Omental fat pad (tissue), 4 donors: ENCODE data around the gene CDK5R1. TPM values are rescaled to one million over a fixed set of nuclear protein-coding genes. Genes with fewer than 3 reads are reported as not detected.
A peak's percentile ranks its signal among the peaks of the same experiment; 100 is the strongest.

Source experiments
- ATAC-seq: fragments of 150-250 bp; one replicate; pipeline ENCODE4 v1.9.1; 2016; ENCODE audit warnings: mild to moderate bottlenecking, moderate library complexity; ENCODE audit not compliant: low FRiP score
- DNase-seq: peaks from one replicate; pipeline ENCODE4 v3.0.0-alpha.2; 2019; ENCODE audit warnings: low spot score
- total RNA-seq, 4 donors: library from RNA; depleted of rRNA; stranded (reverse); fragments of >200 nt; gene quantifications; one replicate each; pipeline ENCODE4 v1.1.0, GENCODE V29; 2016
- TF ChIP-seq, protein P1 (sequence below), 3 donors: fragments of 450-650 bp; IDR thresholded peaks; one replicate each; pipeline ENCODE4 v1.5.1; 2016 to 2017; ENCODE audit warnings: antibody characterized with exemption in 3 of 3, mild to moderate bottlenecking in 3 of 3, moderate library complexity in 2 of 3

The CDK5R1 gene
- 1 to 10 TPM; 1.1 to 2.6 (median 1.8) TPM for total RNA-seq

DNA sequence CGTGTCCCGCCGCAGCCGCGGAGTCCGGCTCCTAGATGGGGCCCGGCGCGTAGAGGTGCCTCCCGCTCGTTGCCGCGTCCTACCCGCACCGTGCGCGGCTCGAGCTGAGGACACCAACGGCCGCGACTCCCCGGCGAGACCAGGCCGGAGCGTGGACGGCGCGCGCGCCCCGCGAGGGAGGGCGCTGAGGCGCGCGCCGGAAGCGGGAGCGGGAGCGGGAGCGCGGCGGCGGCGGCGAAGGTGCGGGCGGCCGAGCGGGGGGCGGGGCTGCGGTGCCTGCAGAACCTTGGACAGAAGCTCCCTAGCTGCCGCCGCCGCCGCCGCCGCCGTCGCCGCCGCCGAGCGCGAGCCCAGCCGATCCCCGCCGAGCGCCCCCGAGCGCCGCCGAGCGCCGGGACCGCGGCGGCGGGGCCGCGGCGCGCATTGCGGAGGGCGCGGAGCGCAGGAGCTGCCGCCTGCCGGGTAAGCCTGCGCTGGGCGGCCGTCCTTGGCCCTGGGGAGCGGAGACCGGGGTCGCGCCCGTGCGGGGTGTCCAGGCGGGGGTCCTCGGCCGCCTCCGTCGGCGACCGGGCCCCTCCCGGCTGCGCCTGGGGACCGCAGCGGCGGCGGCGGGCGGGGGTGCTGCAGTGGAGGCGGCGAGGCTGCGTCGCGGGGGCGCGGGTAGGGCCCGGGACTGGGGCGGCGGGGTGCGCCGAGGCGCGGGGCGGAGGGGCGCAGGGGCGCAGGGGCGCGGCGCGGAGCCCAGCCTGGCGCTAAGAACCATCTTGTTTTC lies at the start of gene CDK5R1:
CDK5R1 (plus strand) TSS at position 293 of the 772 bp plus-strand sequence. CDS start 628 bp downstream, outside the sequence.
- DNase-seq, result no peak
- peak; percentile 70 for ATAC-seq
- TF ChIP-seq, protein P1, sequence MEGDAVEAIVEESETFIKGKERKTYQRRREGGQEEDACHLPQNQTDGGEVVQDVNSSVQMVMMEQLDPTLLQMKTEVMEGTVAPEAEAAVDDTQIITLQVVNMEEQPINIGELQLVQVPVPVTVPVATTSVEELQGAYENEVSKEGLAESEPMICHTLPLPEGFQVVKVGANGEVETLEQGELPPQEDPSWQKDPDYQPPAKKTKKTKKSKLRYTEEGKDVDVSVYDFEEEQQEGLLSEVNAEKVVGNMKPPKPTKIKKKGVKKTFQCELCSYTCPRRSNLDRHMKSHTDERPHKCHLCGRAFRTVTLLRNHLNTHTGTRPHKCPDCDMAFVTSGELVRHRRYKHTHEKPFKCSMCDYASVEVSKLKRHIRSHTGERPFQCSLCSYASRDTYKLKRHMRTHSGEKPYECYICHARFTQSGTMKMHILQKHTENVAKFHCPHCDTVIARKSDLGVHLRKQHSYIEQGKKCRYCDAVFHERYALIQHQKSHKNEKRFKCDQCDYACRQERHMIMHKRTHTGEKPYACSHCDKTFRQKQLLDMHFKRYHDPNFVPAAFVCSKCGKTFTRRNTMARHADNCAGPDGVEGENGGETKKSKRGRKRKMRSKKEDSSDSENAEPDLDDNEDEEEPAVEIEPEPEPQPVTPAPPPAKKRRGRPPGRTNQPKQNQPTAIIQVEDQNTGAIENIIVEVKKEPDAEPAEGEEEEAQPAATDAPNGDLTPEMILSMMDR (IDR thresholded peaks at IDR 0.05), result no peak

DNA sequence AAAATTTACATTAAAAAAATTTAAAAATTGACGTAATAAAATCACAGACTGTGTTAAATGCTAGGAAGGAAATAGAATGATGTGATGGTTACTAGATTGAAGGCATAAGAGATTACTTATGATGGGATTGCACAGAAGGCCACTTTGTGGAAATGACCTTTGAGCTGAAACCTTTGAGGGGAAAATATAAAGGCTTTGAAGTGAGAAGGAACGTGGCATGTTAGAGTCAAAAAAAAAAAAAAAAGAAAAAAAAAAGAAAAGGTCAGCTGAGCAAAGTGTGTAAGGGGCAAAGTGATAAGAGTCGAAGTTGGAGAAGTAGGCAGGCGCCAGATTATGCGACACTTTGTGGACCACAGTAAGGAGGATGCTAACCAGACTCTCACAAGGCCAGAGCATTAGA lies 46.1 kb upstream of the CDK5R1 start:
- DNase-seq, result no peak
- no peak for ATAC-seq
- TF ChIP-seq, protein P1 (IDR thresholded peaks at IDR 0.05), result no peak

DNA sequence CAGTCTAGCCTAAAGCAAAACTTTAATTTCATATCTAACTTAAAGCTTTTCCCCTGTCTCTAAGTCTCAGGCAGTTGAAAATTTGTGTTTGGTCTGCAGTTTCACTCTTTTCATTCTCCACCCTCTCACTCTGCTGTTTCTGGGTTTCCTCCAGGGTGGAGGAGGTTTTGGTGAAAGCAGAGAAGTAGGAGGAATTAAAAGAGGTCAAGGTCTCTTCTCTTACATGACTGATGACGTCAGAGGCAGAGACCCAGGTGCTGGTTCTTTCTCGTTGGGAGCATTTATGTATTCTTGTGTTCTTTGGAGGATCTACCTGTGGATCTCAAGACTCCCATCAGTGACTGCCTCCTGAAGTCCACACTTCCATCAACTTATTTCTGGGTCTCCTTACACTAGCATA lies 44.9 kb upstream of the CDK5R1 start:
- TF ChIP-seq, protein P1 (IDR thresholded peaks at IDR 0.05), result no peak
- ATAC-seq, result no peak
- no peak for DNase-seq

DNA sequence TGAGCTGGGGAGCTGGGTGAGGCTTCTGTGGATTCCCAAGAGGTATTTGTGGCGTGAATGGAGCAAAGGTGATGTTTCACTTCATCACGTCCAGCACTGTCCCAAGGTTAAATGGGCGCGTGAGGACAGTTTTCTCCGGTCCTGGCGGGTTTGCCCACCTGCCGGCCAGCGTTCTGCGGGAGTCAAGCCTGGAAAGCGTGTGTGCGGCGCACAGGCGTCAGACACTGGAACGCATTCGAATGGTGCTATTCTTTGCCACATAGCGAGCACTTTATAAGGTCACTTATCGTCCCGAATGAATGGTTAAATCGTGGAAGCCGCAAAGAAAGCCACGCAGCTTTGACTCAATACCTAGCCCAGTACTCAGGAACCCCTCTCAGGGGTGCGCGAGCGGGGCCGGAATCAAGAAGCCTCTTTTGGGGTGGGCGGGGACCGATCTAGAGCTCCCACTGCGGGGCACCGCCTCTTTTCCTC lies 42.9 kb upstream of the CDK5R1 start:
- peak; percentile 1 for ATAC-seq
- DNase-seq, result no peak
- TF ChIP-seq, protein P1 (IDR thresholded peaks at IDR 0.05), result peak in 1 of 3 donors; percentile 59

DNA sequence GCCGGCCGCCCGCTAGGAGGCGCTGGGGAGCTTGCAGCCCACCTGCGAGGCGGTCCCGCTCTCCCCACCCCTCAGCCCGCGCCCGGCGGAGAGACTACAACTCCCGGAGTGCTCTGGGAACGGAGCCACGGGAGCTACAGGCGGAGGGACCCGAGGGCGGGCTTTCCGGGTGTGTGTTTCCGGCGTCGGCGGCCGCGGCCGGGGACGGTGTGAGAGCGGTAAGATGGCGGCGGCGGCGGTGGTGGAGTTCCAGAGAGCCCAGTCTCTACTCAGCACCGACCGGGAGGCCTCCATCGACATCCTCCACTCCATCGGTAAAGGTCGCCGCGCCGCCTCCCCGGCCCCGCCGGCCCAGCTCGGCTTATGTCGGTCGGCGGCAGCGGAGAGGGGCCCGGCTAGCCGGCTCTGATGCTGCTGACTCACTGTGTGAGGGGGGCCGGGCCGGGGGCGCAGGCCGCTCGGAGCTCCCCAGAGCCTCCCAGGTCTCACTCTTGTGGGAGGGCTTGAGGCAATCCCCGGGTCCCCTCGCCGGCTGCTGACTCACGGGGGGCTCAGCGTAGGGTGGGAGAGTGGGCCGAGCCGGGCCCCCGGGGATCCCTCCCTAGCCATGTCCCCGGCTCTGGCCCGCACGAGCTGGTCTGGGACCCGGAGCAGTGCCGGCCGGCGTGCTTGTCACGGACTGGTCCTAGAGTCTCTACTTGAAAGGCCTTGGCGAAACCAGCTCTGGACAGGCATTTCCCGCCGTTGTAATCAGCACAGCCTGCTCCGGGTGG lies 42.3 kb upstream of the CDK5R1 start, which contains the start of gene PSMD11:
PSMD11 (plus strand) TSS at position 210 of the 773 bp plus-strand sequence; CDS start at position 224, 14 bp downstream.
- TF ChIP-seq, protein P1 (IDR thresholded peaks at IDR 0.05), result peak in 1 of 3 donors; percentile 65
- DNase-seq (peak; percentile 92), ATAC-seq (peak; percentile 96)

DNA sequence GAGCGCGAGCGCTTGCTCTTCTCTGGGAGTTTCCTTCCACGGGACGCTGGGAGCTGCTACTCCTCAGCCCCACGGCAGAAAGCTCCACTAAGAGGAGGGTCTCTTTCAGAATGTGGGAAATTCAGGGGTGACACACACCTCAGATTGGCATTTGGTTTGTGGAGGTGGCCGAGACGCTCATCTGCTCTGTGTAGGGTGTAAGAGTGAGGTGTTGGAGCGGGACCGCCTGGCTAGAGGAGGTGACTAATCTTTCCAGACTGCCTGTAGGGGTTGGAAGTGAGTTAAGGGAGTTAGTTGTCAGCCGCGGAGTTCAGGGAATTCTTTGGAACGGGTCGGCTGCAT lies 41.7 kb upstream of the CDK5R1 start:
- DNase-seq, result peak; percentile 38
- peak; percentile 79 for ATAC-seq
- TF ChIP-seq, protein P1 (IDR thresholded peaks at IDR 0.05), result no peak
